A549 (cell line): ENCODE data around the gene ANKRD11. TPM values are rescaled to one million over a fixed set of nuclear protein-coding genes. Genes with fewer than 3 reads are reported as not detected.

Experiments used
- ATAC-seq, 2 experiments: fragments of 200-7000 bp in 1 of 2; fragments of >200 bp in 1 of 2; cut with Nextera tagmentation in 1 of 2; cut with Tn5 transposase in 1 of 2; 3 replicates each; pipeline versions ENCODE4 v1.8.0 to v1.9.1; 2018 to 2020; ENCODE audit warnings: mild to moderate bottlenecking in 1 of 2, moderate library complexity in 1 of 2
- CTCF ChIA-PET: fragments of 300-600 bp; sonication (Branson Sonifier 250); formaldehyde crosslinking; extraction: SDS; loops from one replicate; lab custom pipeline; 2021; ENCODE audit warnings: antibody characterized with exemption, inconsistent platforms; lab: Yijun Ruan, JAX
- POLR2A ChIA-PET: fragments of 350-600 bp; formaldehyde crosslinking; extraction: SDS; loops from one replicate; lab custom pipeline; 2021; ENCODE audit warnings: antibody characterized with exemption, inconsistent platforms; lab: Yijun Ruan, JAX
- DNase-seq, 2 experiments: peaks; one replicate each; pipeline versions ENCODE4 v3.0.0 to v3.0.0-alpha.2; 2011 to 2016; ENCODE audit warnings: low read depth in 1 of 2, low spot score in 1 of 2
- FAIRE-seq: peaks from 2 replicates; lab custom pipeline; 2011; peaks lifted over from hg19 to GRCh38; lab: Jason Lieb, UNC
- H3K27ac ChIP-seq, 2 experiments: fragments of >200 bp; sonication (Bioruptor Twin); formaldehyde crosslinking; 3 replicates each; pipeline ENCODE4 v1.5.1; 2016 to 2017
- H3K4me1 ChIP-seq: fragments of >200 bp; sonication (Bioruptor Twin); formaldehyde crosslinking; 3 replicates; pipeline ENCODE4 v1.6.1; 2016
- H3K4me2 ChIP-seq: fragments of >200 bp; sonication (Bioruptor Twin); formaldehyde crosslinking; 3 replicates; pipeline ENCODE4 v1.6.1; 2016
- H3K4me3 ChIP-seq: fragments of >200 bp; sonication (Bioruptor Twin); formaldehyde crosslinking; 3 replicates; pipeline ENCODE4 v1.5.1; 2016
- H3K9me3 ChIP-seq: fragments of >200 bp; sonication (Bioruptor Twin); formaldehyde crosslinking; 3 replicates; pipeline ENCODE4 v1.6.1; 2016
- CEBPB ChIP-seq, 2 experiments: fragments of >200 bp in 1 of 2; sonication (Bioruptor Twin) in 1 of 2; formaldehyde crosslinking in 1 of 2; IDR thresholded peaks; 2 replicates each; pipeline ENCODE4 v1.6.1; 2012 to 2016
- CHD2 ChIP-seq: fragments of 150-350 bp; IDR thresholded peaks from 2 replicates; pipeline ENCODE4 v1.6.1; 2014; ENCODE audit warnings: low read length; ENCODE audit not compliant: partially characterized antibody
- EHF ChIP-seq: fragments of 250-450 bp; sonication (Bioruptor Pico); IDR thresholded peaks from 2 replicates; pipeline ENCODE4 v1.5.0; 2020; ENCODE audit warnings: mild to moderate bottlenecking
- EHMT2 ChIP-seq: fragments of 200-600 bp; sonication (generic); IDR thresholded peaks from 2 replicates; pipeline ENCODE4 v1.6.1; 2016; ENCODE audit warnings: antibody characterized with exemption, low read depth, mild to moderate bottlenecking, moderate library complexity
- EP300 ChIP-seq, 2 experiments: fragments of >200 bp; sonication (Bioruptor Twin); formaldehyde crosslinking; IDR thresholded peaks; 2 replicates in 1 of 2; 3 replicates in 1 of 2; pipeline ENCODE4 v1.6.1; 2016 to 2017
- ESRRA ChIP-seq: fragments of 150-350 bp; IDR thresholded peaks from 2 replicates; pipeline ENCODE4 v1.6.1; 2014; ENCODE audit warnings: mild to moderate bottlenecking, low read length, borderline replicate concordance
- HOXB13 ChIP-seq: fragments of 250-450 bp; sonication (Bioruptor Pico); IDR thresholded peaks from 2 replicates; pipeline ENCODE4 v1.5.0; 2020; ENCODE audit warnings: low read depth, mild to moderate bottlenecking, moderate library complexity
- JUNB ChIP-seq: fragments of >200 bp; sonication (Bioruptor Twin); formaldehyde crosslinking; IDR thresholded peaks from 2 replicates; pipeline ENCODE4 v1.6.1; 2016
- MAZ ChIP-seq: fragments of 150-350 bp; IDR thresholded peaks from 2 replicates; pipeline ENCODE4 v1.6.1; 2014; ENCODE audit warnings: antibody characterized with exemption, low read depth, low read length, borderline replicate concordance
- NR3C1 ChIP-seq: fragments of >200 bp; sonication (Bioruptor Twin); formaldehyde crosslinking; IDR thresholded peaks from 3 replicates; pipeline ENCODE4 v1.6.1; 2017
- POLR2A ChIP-seq: IDR thresholded peaks from 2 replicates; pipeline ENCODE4 v1.6.1; 2012; ENCODE audit warnings: mild to moderate bottlenecking, low read length
- POLR2AphosphoS2 ChIP-seq: conservative IDR thresholded peaks from 2 replicates; pipeline ENCODE4 v1.6.1; 2012; ENCODE audit warnings: low read length, improper control_type of control experiment, inconsistent platforms
- RAD21 ChIP-seq, 2 experiments: fragments of >200 bp in 1 of 2; sonication (Bioruptor Twin) in 1 of 2; formaldehyde crosslinking in 1 of 2; IDR thresholded peaks in 1 of 2; conservative IDR thresholded peaks in 1 of 2; 2 replicates in 1 of 2; 3 replicates in 1 of 2; pipeline ENCODE4 v1.6.1; 2012 to 2018; ENCODE audit warnings: inconsistent platforms in 1 of 2
- REST ChIP-seq: fragments of 200-600 bp; sonication (generic); IDR thresholded peaks from 2 replicates; pipeline ENCODE4 v1.6.1; 2016; ENCODE audit warnings: antibody characterized with exemption, mild to moderate bottlenecking, moderate library complexity
- TFCP2L1 ChIP-seq: fragments of 250-450 bp; sonication (Bioruptor Pico); IDR thresholded peaks from 2 replicates; pipeline ENCODE4 v1.5.0; 2021; ENCODE audit warnings: mild to moderate bottlenecking
- TP53 ChIP-seq: fragments of 250-450 bp; sonication (Bioruptor Pico); IDR thresholded peaks from 2 replicates; pipeline ENCODE4 v1.5.0; 2021; ENCODE audit warnings: mild to moderate bottlenecking, moderate library complexity
- ZNF302 ChIP-seq: fragments of 250-450 bp; sonication (Bioruptor Pico); IDR thresholded peaks from 2 replicates; pipeline ENCODE4 v1.9.0; 2021; ENCODE audit warnings: inconsistent platforms, mild to moderate bottlenecking, moderate library complexity
- WGBS: methylation state at CpG from one replicate; pipeline ENCODE4 v1.1.6; 2017; ENCODE audit errors: missing lambda C conversion rate; 5-methylcytosine and 5-hydroxymethylcytosine counted together
- polyA plus RNA-seq, 4 experiments: library from polyadenylated mRNA; depleted of rRNA in 3 of 4; stranded (reverse); fragments of >200 nt; fragmentation: RNase III in 1 of 4; extraction: RNeasy Plus Mini Kit Qiagen cat#74134 plus additional on column Dnase treatment in 1 of 4; gene quantifications; 2 replicates in 3 of 4; 3 replicates in 1 of 4; pipeline ENCODE4 v1.2.3, GENCODE V29; 2011 to 2017
- TF ChIP-seq, protein P1 (sequence below): fragments of 150-350 bp; IDR thresholded peaks from 2 replicates; pipeline ENCODE4 v1.6.1; 2014; ENCODE audit warnings: low read depth, mild to moderate bottlenecking, low read length

ANKRD11 gene
- polyA plus RNA-seq, 2 of the 4 experiments (the other 2 are of a cell fraction): 53.6 to 54.9 TPM

GRCh38 chr16:89360760-89361435 lies 129.5 kb downstream of the ANKRD11 start (continued):
- no peak for TF ChIP-seq REST
- no peak for TF ChIP-seq CHD2

DNA sequence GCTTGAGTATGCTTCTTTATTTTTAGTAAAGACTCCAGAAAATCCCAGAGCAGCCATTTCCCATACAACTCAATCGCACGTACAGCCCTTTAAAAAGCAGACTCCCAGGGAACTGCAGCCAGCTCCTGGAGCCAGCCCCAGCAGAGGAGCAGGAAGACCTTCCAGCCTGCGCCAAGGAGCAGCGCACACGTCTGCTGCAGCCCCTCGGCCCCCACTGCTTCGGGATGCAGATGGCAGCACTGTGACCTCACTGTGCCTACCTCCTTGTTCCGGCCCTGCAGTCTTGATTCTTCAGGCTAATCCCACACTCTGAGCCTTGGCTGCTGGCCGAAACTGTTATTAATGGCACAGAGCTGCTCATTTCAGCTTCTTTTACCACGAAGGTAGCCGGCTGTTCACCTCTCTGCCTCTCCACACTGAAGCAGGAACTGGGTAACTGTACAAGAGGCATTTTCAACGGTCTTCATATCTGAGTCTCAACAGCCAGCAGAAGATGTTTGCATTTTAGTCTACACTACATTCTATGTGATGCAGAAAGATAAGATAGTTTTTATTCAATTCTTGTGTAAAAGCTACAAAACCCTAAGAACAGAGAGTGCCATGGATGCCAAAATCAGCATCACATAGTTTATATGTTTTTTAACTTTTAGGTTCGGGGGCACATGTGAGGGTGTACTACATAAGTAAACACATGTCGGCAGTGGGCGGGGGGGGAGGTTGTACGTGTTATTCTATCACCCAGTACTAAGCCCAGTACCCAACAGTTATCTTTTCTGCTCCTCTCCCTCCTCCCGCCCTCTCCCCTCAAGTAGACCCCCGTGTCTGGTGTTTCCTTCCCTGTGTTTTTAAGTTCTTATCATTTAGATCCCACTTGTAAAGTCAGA lies 130.9 kb downstream of the ANKRD11 start:
- FAIRE-seq (no peak), ATAC-seq (no peak)
- no peak overlapping the region for H3K4me2 ChIP-seq
- TF ChIP-seq ZNF302 (CRISPR knock-in tag): no peak
- no peak for TF ChIP-seq POLR2AphosphoS2
- TF ChIP-seq RAD21 (conservative IDR thresholded peaks at IDR 0.05 in 1 of 2, IDR thresholded peaks at IDR 0.05 in 1 of 2): no peak
- TF ChIP-seq ESRRA: no peak
- TF ChIP-seq NR3C1: no peak
- TF ChIP-seq MAZ: no peak
- TF ChIP-seq CEBPB (IDR thresholded peaks at IDR 0.05): no peak
- TF ChIP-seq EP300 (IDR thresholded peaks at IDR 0.05): no peak
- TF ChIP-seq POLR2A: no peak
- no peak for TF ChIP-seq TFCP2L1
- no peak for TF ChIP-seq REST
- no peak for TF ChIP-seq JUNB
- TF ChIP-seq EHMT2: no peak
- TF ChIP-seq HOXB13 (CRISPR knock-in tag): no peak
- TF ChIP-seq TP53 (CRISPR knock-in tag): no peak
- TF ChIP-seq EHF (CRISPR knock-in tag): no peak
- TF ChIP-seq, protein P1, sequence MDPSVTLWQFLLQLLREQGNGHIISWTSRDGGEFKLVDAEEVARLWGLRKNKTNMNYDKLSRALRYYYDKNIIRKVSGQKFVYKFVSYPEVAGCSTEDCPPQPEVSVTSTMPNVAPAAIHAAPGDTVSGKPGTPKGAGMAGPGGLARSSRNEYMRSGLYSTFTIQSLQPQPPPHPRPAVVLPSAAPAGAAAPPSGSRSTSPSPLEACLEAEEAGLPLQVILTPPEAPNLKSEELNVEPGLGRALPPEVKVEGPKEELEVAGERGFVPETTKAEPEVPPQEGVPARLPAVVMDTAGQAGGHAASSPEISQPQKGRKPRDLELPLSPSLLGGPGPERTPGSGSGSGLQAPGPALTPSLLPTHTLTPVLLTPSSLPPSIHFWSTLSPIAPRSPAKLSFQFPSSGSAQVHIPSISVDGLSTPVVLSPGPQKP: no peak
- TF ChIP-seq, all 56 proteins: peak for 0
- H3K9me3 ChIP-seq: no peaks in the 10 kb centered on the region
- H3K4me3 ChIP-seq: no peak overlapping the region
- ChIA-PET CTCF (interaction anchor here (1.1 to 1.9 kb wide), 2 partner anchors 8 to 15 kb away, joined by 4 to 5 read pairs; no protein-coding TSS in a partner anchor), POLR2A (no interaction called here)
- no peak for DNase-seq
- 84% methylated on average over 18 of the region's 18 CpGs for WGBS
- H3K4me1 ChIP-seq: peaks cover 56% of the 10 kb centered on the region
- H3K27ac ChIP-seq: no peak overlapping the region
